Colonic mucosa (tissue), 4 donors: ENCODE data around the gene CYYR1. TPM values are rescaled to one million over a fixed set of nuclear protein-coding genes. Genes with fewer than 3 reads are reported as not detected.

ENCODE experiments used
- DNase-seq: peaks from one replicate; pipeline ENCODE4 v3.0.0-alpha.2; 2020
- H3K27ac ChIP-seq: fragments of 200-600 bp; one replicate; pipeline ENCODE4 v1.8.0; 2021
- H3K27me3 ChIP-seq: fragments of 200-600 bp; one replicate; pipeline ENCODE4 v1.8.0; 2021
- H3K36me3 ChIP-seq: fragments of 200-600 bp; one replicate; pipeline ENCODE4 v1.8.0; 2021
- H3K4me1 ChIP-seq: fragments of 200-600 bp; one replicate; pipeline ENCODE4 v1.8.0; 2021; ENCODE audit warnings: mild to moderate bottlenecking
- H3K4me3 ChIP-seq: fragments of 200-600 bp; one replicate; pipeline ENCODE4 v1.8.0; 2021
- H3K9ac ChIP-seq, 2 donors: one replicate each; pipeline ENCODE4 v1.7.0; 2013; ENCODE audit warnings: control low read depth in 2 of 2, low read depth in 2 of 2, low read length in 2 of 2
- H3K9me3 ChIP-seq: fragments of 200-600 bp; one replicate; pipeline ENCODE4 v1.8.0; 2021
- intact Hi-C: fragments of 100-400 bp; cut with DNase I; formaldehyde crosslinking; loops from one replicate; pipeline ENCODE4 v1.14.1; 2022
- total RNA-seq, 2 donors: library from RNA; stranded (reverse); fragmentation: NEBNext Ultra II Directional in 1 of 2; extraction: Animal tissue kit (Norgen Biotek cat#: 25700) in 1 of 2; gene quantifications; one replicate each; pipeline ENCODE4 v1.2.1, GENCODE V29; 2021
- TF ChIP-seq, protein P1 (sequence below): fragments of 200-600 bp; IDR thresholded peaks from one replicate; pipeline ENCODE4 v1.8.0; 2022; ENCODE audit warnings: antibody characterized with exemption, mild to moderate bottlenecking
- donor health status: healthy.
- donor health status: DM: no; HTN: no; CAD: no.
- donor health status: DM: no; HTN: no; CAD: no.

The CYYR1 gene
- total RNA-seq, 2 donors from 2014 or later: 1.6 to 5.5 TPM

DNA sequence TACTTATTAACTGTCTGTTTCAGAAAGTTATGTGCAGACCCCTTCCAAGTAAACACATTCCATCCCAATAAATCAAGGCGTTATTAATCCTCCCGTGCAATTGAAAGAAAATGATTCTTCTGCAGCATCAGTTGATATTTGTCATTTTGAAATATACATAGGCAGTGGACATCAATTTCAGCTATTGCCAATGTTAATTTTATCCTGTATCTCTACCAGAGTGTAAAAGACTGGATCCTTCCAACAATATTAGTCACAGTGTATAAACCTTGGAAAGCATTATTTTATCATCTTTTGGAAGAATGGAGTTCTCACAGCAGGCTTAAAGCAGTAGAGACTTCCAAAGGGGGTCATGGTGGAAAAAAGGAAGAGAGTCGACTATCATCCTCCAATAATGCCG lies 150.4 kb downstream of the CYYR1 start:
- TF ChIP-seq, protein P1, sequence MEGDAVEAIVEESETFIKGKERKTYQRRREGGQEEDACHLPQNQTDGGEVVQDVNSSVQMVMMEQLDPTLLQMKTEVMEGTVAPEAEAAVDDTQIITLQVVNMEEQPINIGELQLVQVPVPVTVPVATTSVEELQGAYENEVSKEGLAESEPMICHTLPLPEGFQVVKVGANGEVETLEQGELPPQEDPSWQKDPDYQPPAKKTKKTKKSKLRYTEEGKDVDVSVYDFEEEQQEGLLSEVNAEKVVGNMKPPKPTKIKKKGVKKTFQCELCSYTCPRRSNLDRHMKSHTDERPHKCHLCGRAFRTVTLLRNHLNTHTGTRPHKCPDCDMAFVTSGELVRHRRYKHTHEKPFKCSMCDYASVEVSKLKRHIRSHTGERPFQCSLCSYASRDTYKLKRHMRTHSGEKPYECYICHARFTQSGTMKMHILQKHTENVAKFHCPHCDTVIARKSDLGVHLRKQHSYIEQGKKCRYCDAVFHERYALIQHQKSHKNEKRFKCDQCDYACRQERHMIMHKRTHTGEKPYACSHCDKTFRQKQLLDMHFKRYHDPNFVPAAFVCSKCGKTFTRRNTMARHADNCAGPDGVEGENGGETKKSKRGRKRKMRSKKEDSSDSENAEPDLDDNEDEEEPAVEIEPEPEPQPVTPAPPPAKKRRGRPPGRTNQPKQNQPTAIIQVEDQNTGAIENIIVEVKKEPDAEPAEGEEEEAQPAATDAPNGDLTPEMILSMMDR: no peak
- intact Hi-C loops: no loop called here
- Histone ChIP-seq H3K27me3 (no peaks in the 10 kb centered on the region), H3K9me3 (no peaks in the 10 kb centered on the region), H3K36me3 (no peaks in the 10 kb centered on the region), H3K27ac (no peak overlapping the region), H3K4me3 (no peak overlapping the region), H3K9ac (no peak overlapping the region), H3K4me1 (no peaks in the 10 kb centered on the region)
- DNase-seq: no peak

DNA sequence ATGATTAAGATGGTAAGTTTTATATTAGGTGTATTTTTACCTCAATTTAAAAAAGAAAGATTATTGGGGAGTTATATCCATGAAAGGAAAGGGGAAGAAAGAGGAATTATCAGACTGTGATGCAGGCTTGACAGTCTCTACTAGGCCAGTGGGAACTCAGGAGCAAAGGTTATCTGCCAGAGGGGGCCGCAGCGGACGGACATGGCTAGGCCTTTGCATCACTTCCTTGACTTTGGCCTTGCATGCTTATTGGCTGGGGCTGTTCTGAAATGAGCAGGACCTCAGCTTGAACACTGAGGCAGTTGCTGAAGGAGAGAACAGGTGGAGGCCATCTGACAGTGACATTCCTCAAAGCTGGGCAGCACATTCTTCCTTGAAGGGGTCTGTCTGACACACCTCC lies 150.9 kb downstream of the CYYR1 start:
- intact Hi-C loops: no loop called here
- H3K4me1 ChIP-seq: no peaks in the 10 kb centered on the region
- no peak for DNase-seq
- TF ChIP-seq, protein P1: no peak
- no peaks in the 10 kb centered on the region for H3K9me3 ChIP-seq
- no peak overlapping the region for H3K9ac ChIP-seq
- H3K27ac ChIP-seq: no peak overlapping the region
- no peaks in the 10 kb centered on the region for H3K27me3 ChIP-seq
- H3K4me3 ChIP-seq: no peak overlapping the region
- no peaks in the 10 kb centered on the region for H3K36me3 ChIP-seq

DNA sequence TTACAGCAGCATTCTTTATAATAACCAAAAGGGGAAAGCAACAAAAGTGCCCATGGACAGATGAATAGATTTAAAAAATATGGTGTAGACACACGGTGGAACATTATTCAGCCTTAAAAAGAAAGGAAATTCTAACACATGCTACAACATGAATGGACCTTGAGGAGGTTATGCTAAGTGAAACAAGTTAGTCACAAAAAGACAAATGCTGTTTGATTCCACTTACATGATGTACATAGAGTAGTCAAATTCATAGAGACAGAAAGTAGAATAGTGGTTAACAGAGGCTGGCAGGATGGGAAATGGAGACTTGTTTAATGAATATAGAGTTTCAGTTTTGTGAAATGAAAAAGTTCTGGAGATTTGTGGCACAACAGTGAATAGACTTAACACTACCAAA lies 151.4 kb downstream of the CYYR1 start:
- H3K9me3 ChIP-seq: no peaks in the 10 kb centered on the region
- no peak for DNase-seq

More for the DNA sequence above, 151.4 kb downstream of the CYYR1 start:
- intact Hi-C loops: no loop called here
- TF ChIP-seq, protein P1: no peak
- Histone ChIP-seq H3K27ac (no peak overlapping the region), H3K4me1 (no peaks in the 10 kb centered on the region), H3K36me3 (no peaks in the 10 kb centered on the region), H3K27me3 (no peaks in the 10 kb centered on the region), H3K9ac (no peak overlapping the region), H3K4me3 (no peak overlapping the region)
